ENCODE measurements around the gene GPRC5D.

GRCh38 chr12:12976366-12976765 is 24.4 kb upstream of the GPRC5D start:
- TF ChIP-seq CTCF (IDR thresholded peaks at IDR 0.05; ENCODE audit: insufficient read depth, low read length) = no peak
- TF ChIP-seq GABPA (IDR thresholded peaks at IDR 0.05; ENCODE audit: low read depth) = no peak
- TF ChIP-seq POLR2AphosphoS5 (IDR thresholded peaks at IDR 0.05; ENCODE audit: low read depth) = no peak
